HepG2 (cell line): ENCODE data around the gene CLPTM1. TPM values are rescaled to one million over a fixed set of nuclear protein-coding genes. Genes with fewer than 3 reads are reported as not detected.

ENCODE experiments used
- CBFB ChIP-seq: sonication (generic); formaldehyde crosslinking; IDR thresholded peaks from 2 replicates; pipeline ENCODE4 v1.4.0; 2020; ENCODE audit warnings: missing genetic modification reagents
- GABPA ChIP-seq, 2 experiments: IDR thresholded peaks; 2 replicates each; pipeline ENCODE4 v1.6.1; 2011 to 2016; ENCODE audit warnings: low read depth in 2 of 2, low read length in 1 of 2, missing biosample characterization in 1 of 2, missing genetic modification characterization in 1 of 2
- HNRNPL ChIP-seq: fragments of 200-400 bp; formaldehyde crosslinking; IDR thresholded peaks from 2 replicates; pipeline ENCODE4 v1.6.1; 2017; ENCODE audit warnings: mild to moderate bottlenecking, low read depth, low read length
- KDM4B ChIP-seq: sonication (generic); formaldehyde crosslinking; IDR thresholded peaks from 2 replicates; pipeline ENCODE4 v1.4.0; 2020; ENCODE audit warnings: missing genetic modification reagents
- PTBP1 ChIP-seq: fragments of 200-400 bp; formaldehyde crosslinking; IDR thresholded peaks from 2 replicates; pipeline ENCODE4 v1.6.1; 2018; ENCODE audit warnings: low read length, low read depth; ENCODE audit not compliant: poor library complexity, severe bottlenecking
- SUZ12 ChIP-seq: fragments of 150-350 bp; IDR thresholded peaks from 2 replicates; pipeline ENCODE4 v1.6.1; 2014; ENCODE audit warnings: low read depth, low read length
- ZNF121 ChIP-seq: sonication (generic); formaldehyde crosslinking; IDR thresholded peaks from 2 replicates; pipeline ENCODE4 v1.5.0; 2020; ENCODE audit warnings: mild to moderate bottlenecking, missing genetic modification reagents
- ZNF207 ChIP-seq: fragments of 450-650 bp; IDR thresholded peaks from 2 replicates; pipeline ENCODE4 v1.6.1; 2016; ENCODE audit warnings: antibody characterized with exemption, borderline replicate concordance
- polyA plus RNA-seq, 8 experiments: library from polyadenylated mRNA; depleted of rRNA in 3 of 8; stranded (reverse) in 7 of 8; unstranded in 1 of 8; fragments of >200 nt; fragmentation: Illumina TruSeq in 4 of 8; extraction: Trizol in 4 of 8; gene quantifications; 2 replicates each; pipeline versions ENCODE4 v1.2.1 to v1.2.3, GENCODE V29; 2011 to 2016; ENCODE audit warnings: low read depth in 4 of 8, missing spikeins in 1 of 8, mixed read lengths in 1 of 8; ENCODE audit not compliant: insufficient read depth in 1 of 8
- total RNA-seq, 5 experiments: library from RNA; depleted of rRNA; stranded (reverse); fragments of >200 nt; fragmentation: Illumina TruSeq; extraction: Trizol; gene quantifications; 2 replicates each; pipeline ENCODE4 v1.2.3, GENCODE V29; 2016; ENCODE audit warnings: low read depth in 1 of 5
- TF ChIP-seq, protein P1 (sequence below): sonication (generic); formaldehyde crosslinking; conservative IDR thresholded peaks from 2 replicates; pipeline ENCODE4 v1.4.0; 2020; ENCODE audit warnings: missing genetic modification reagents
- TF ChIP-seq, protein P2 (sequence below): sonication (generic); formaldehyde crosslinking; IDR thresholded peaks from 2 replicates; pipeline ENCODE4 v1.4.0; 2020; ENCODE audit warnings: mild to moderate bottlenecking, missing genetic modification reagents
- TF ChIP-seq, protein P3 (sequence below): IDR thresholded peaks from 2 replicates; pipeline ENCODE4 v1.6.1; 2012; ENCODE audit warnings: low read length, improper control_type of control experiment
- TF ChIP-seq, protein P4 (sequence below): sonication (generic); formaldehyde crosslinking; IDR thresholded peaks from 2 replicates; pipeline ENCODE4 v1.5.1; 2020; ENCODE audit warnings: mild to moderate bottlenecking, missing genetic modification reagents, borderline replicate concordance
- TF ChIP-seq, protein P5 (sequence below): sonication (generic); formaldehyde crosslinking; IDR thresholded peaks from 2 replicates; pipeline ENCODE4 v1.4.0; 2020; ENCODE audit warnings: missing genetic modification reagents
- TF ChIP-seq, protein P6 (sequence below): IDR thresholded peaks from 2 replicates; pipeline ENCODE4 v1.6.1; 2018; ENCODE audit warnings: missing genetic modification reagents, mild to moderate bottlenecking, missing compliant biosample characterization
- TF ChIP-seq, protein P7 (sequence below): sonication (generic); formaldehyde crosslinking; IDR thresholded peaks from 2 replicates; pipeline ENCODE4 v1.8.1; 2023; ENCODE audit warnings: mild to moderate bottlenecking, missing genetic modification reagents, borderline replicate concordance

The CLPTM1 gene
- total and polyA plus RNA-seq, 2 of the 13 experiments (the other 11 are each of a cell fraction or from before 2014, with no cell fraction given), result 34.9 to 42.8 TPM

DNA sequence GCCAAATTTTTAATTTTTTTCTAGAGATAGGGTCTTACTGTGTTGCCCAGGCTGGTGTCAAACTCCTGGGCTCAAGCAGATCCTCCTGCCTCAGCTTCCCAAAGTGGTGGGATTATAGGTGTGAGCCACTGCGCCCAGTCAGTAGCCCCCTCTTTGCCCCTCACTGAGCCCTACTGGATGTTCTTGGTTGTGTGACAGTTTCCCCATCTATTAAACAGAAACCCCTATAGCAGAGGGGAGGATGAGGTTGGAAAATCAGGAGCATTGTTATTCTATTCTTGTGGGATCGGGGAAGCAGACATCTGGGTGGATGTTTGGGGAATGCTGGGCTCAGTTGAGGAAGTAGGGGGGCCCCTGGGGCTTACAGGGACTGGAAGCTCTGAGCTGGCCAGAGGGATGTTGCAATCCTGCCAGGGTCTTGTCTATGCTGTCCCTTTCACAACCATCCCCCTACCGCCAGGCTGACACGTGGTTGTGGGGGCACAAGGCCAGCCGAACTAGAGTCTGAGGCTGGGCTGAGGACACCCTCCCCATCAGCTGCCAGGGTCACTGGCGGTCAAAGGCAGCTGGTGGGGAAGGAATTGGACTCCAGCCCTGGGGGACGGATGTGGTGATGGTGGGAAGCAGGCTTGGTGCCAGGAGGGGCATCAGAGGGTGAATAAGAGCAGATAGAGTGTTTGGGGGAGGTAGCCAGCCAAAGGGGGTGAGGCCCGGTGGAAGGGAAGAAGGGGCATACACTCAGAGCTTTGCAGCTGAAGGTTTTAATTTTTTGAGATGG lies 29.9 kb upstream of the CLPTM1 start (continued):
- TF ChIP-seq, protein P1, sequence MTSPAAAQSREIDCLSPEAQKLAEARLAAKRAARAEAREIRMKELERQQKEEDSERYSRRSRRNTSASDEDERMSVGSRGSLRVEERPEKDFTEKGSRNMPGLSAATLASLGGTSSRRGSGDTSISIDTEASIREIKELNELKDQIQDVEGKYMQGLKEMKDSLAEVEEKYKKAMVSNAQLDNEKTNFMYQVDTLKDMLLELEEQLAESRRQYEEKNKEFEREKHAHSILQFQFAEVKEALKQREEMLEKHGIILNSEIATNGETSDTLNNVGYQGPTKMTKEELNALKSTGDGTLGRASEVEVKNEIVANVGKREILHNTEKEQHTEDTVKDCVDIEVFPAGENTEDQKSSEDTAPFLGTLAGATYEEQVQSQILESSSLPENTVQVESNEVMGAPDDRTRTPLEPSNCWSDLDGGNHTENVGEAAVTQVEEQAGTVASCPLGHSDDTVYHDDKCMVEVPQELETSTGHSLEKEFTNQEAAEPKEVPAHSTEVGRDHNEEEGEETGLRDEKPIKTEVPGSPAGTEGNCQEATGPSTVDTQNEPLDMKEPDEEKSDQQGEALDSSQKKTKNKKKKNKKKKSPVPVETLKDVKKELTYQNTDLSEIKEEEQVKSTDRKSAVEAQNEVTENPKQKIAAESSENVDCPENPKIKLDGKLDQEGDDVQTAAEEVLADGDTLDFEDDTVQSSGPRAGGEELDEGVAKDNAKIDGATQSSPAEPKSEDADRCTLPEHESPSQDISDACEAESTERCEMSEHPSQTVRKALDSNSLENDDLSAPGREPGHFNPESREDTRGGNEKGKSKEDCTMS (CRISPR knock-in tag), result no peak
- TF ChIP-seq ZNF207 (no peak), SUZ12 (no peak), GABPA (IDR thresholded peaks at IDR 0.05; ENCODE audit: low read depth, low read length) (0 out of 2 replicates have a peak, but pooled peaks have one; percentile 12), GABPA (CRISPR knock-in tag; IDR thresholded peaks at IDR 0.05; ENCODE audit: low read depth) (peak; percentile 78), PTBP1 (no peak), ZNF121 (CRISPR knock-in tag) (peak; percentile 99), KDM4B (peak; percentile 99), HNRNPL (peak; percentile 96), CBFB (CRISPR knock-in tag) (peak; percentile 95)
- TF ChIP-seq, protein P2, sequence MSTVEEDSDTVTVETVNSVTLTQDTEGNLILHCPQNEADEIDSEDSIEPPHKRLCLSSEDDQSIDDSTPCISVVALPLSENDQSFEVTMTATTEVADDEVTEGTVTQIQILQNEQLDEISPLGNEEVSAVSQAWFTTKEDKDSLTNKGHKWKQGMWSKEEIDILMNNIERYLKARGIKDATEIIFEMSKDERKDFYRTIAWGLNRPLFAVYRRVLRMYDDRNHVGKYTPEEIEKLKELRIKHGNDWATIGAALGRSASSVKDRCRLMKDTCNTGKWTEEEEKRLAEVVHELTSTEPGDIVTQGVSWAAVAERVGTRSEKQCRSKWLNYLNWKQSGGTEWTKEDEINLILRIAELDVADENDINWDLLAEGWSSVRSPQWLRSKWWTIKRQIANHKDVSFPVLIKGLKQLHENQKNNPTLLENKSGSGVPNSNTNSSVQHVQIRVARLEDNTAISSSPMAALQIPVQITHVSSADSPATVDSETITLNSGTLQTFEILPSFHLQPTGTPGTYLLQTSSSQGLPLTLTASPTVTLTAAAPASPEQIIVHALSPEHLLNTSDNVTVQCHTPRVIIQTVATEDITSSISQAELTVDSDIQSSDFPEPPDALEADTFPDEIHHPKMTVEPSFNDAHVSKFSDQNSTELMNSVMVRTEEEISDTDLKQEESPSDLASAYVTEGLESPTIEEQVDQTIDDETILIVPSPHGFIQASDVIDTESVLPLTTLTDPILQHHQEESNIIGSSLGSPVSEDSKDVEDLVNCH (CRISPR knock-in tag), result no peak
- TF ChIP-seq, protein P3, sequence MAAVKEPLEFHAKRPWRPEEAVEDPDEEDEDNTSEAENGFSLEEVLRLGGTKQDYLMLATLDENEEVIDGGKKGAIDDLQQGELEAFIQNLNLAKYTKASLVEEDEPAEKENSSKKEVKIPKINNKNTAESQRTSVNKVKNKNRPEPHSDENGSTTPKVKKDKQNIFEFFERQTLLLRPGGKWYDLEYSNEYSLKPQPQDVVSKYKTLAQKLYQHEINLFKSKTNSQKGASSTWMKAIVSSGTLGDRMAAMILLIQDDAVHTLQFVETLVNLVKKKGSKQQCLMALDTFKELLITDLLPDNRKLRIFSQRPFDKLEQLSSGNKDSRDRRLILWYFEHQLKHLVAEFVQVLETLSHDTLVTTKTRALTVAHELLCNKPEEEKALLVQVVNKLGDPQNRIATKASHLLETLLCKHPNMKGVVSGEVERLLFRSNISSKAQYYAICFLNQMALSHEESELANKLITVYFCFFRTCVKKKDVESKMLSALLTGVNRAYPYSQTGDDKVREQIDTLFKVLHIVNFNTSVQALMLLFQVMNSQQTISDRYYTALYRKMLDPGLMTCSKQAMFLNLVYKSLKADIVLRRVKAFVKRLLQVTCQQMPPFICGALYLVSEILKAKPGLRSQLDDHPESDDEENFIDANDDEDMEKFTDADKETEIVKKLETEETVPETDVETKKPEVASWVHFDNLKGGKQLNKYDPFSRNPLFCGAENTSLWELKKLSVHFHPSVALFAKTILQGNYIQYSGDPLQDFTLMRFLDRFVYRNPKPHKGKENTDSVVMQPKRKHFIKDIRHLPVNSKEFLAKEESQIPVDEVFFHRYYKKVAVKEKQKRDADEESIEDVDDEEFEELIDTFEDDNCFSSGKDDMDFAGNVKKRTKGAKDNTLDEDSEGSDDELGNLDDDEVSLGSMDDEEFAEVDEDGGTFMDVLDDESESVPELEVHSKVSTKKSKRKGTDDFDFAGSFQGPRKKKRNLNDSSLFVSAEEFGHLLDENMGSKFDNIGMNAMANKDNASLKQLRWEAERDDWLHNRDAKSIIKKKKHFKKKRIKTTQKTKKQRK, result no peak
- TF ChIP-seq, protein P4, sequence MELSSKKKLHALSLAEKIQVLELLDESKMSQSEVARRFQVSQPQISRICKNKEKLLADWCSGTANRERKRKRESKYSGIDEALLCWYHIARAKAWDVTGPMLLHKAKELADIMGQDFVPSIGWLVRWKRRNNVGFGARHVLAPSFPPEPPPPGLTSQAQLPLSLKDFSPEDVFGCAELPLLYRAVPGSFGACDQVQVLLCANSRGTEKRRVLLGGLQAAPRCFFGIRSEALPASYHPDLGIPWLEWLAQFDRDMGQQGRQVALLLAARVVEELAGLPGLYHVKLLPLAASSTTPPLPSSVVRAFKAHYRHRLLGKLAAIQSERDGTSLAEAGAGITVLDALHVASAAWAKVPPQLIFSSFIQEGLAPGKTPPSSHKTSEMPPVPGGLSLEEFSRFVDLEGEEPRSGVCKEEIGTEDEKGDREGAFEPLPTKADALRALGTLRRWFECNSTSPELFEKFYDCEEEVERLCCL (CRISPR knock-in tag), result no peak
- TF ChIP-seq, protein P5, sequence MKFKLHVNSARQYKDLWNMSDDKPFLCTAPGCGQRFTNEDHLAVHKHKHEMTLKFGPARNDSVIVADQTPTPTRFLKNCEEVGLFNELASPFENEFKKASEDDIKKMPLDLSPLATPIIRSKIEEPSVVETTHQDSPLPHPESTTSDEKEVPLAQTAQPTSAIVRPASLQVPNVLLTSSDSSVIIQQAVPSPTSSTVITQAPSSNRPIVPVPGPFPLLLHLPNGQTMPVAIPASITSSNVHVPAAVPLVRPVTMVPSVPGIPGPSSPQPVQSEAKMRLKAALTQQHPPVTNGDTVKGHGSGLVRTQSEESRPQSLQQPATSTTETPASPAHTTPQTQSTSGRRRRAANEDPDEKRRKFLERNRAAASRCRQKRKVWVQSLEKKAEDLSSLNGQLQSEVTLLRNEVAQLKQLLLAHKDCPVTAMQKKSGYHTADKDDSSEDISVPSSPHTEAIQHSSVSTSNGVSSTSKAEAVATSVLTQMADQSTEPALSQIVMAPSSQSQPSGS, result peak; percentile 88
- TF ChIP-seq, protein P6, sequence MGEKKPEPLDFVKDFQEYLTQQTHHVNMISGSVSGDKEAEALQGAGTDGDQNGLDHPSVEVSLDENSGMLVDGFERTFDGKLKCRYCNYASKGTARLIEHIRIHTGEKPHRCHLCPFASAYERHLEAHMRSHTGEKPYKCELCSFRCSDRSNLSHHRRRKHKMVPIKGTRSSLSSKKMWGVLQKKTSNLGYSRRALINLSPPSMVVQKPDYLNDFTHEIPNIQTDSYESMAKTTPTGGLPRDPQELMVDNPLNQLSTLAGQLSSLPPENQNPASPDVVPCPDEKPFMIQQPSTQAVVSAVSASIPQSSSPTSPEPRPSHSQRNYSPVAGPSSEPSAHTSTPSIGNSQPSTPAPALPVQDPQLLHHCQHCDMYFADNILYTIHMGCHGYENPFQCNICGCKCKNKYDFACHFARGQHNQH (CRISPR knock-in tag), result peak; percentile 93
- TF ChIP-seq, protein P7, sequence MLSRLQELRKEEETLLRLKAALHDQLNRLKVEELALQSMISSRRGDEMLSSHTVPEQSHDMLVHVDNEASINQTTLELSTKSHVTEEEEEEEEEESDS (CRISPR knock-in tag), result no peak
